Gastrocnemius medialis (tissue), 4 donors: Measurements from ENCODE around the gene BTRC.

Experiments
- CTCF ChIP-seq, 5 experiments: fragments of 450-650 bp in 3 of 5; fragments of 200-600 bp in 2 of 5; sonication (generic) in 2 of 5; IDR thresholded peaks in 4 of 5; conservative IDR thresholded peaks in 1 of 5; 1 replicate in 4 of 5; 2 replicates in 1 of 5; pipeline ENCODE4 v1.5.1; 2016 to 2019; ENCODE audit warnings: antibody characterized with exemption in 5 of 5, mild to moderate bottlenecking in 3 of 5, moderate library complexity in 3 of 5
- POLR2A ChIP-seq, 2 donors: fragments of 450-650 bp; IDR thresholded peaks; one replicate each; pipeline ENCODE4 v1.6.1; 2017; ENCODE audit warnings: antibody characterized with exemption in 2 of 2, mild to moderate bottlenecking in 2 of 2, moderate library complexity in 2 of 2

- no peak for TF ChIP-seq POLR2A (IDR thresholded peaks at IDR 0.05)
- TF ChIP-seq CTCF (IDR thresholded peaks at IDR 0.05 in 4 of 5, conservative IDR thresholded peaks at IDR 0.05 in 1 of 5): no peak
Measured at GRCh38 chr10:101451667-101452069, 97.7 kb downstream of the BTRC start.
